Neural progenitor cell (in vitro differentiated cells): ENCODE results near the gene ZFP57.

Experiments
- CTCF ChIP-seq: fragments of 200-600 bp; sonication (generic); IDR thresholded peaks from 2 replicates; pipeline ENCODE4 v1.5.1; 2017; ENCODE audit warnings: antibody characterized with exemption, mild to moderate bottlenecking
- EZH2 ChIP-seq: fragments of 200-600 bp; sonication (generic); IDR thresholded peaks from 2 replicates; pipeline ENCODE4 v1.6.1; 2017; ENCODE audit warnings: antibody characterized with exemption, mild to moderate bottlenecking, moderate library complexity
- EZH2phosphoT487 ChIP-seq: fragments of 200-600 bp; sonication (generic); IDR thresholded peaks from 2 replicates; pipeline ENCODE4 v1.6.1; 2017; ENCODE audit warnings: antibody characterized with exemption

GRCh38 chr6:29655658-29656057 is 25.3 kb downstream of the ZFP57 start:
- TF ChIP-seq CTCF (no peak), EZH2 (no peak), EZH2phosphoT487 (no peak)
